Spinal cord (tissue), 10 donors: ENCODE measurements around the gene KCNK10. TPM values are rescaled to one million over a fixed set of nuclear protein-coding genes. Genes with fewer than 3 reads are reported as not detected.

ENCODE experiments used
- DNase-seq, 6 donors: peaks; one replicate each; pipeline versions ENCODE4 v3.0.0 to v3.0.0-alpha.2; 2013 to 2015; ENCODE audit warnings: low spot score in 6 of 6, low read depth in 4 of 6
- H3K27ac ChIP-seq: one replicate; pipeline ENCODE4 v1.5.1; 2013; ENCODE audit warnings: low read depth, low read length, control low read depth
- H3K27me3 ChIP-seq: one replicate; pipeline ENCODE4 v1.6.1; 2013; ENCODE audit warnings: low read length; ENCODE audit not compliant: control insufficient read depth, insufficient read depth
- H3K36me3 ChIP-seq: one replicate; pipeline ENCODE4 v1.6.1; 2013; ENCODE audit warnings: low read length; ENCODE audit not compliant: control insufficient read depth, insufficient read depth
- H3K4me1 ChIP-seq: one replicate; pipeline ENCODE4 v1.6.1; 2013; ENCODE audit warnings: low read length; ENCODE audit not compliant: control insufficient read depth, insufficient read depth
- H3K4me3 ChIP-seq: one replicate; pipeline ENCODE4 v1.5.1; 2013; ENCODE audit warnings: low read depth, low read length, control low read depth
- H3K9me3 ChIP-seq: one replicate; pipeline ENCODE4 v1.6.1; 2013; ENCODE audit warnings: low read length; ENCODE audit not compliant: control insufficient read depth, insufficient read depth
- WGBS: methylation state at CpG from one replicate; pipeline ENCODE4 v1.1.5; 2013; ENCODE audit warnings: missing lambda C conversion rate; ENCODE audit not compliant: insufficient coverage; 5-methylcytosine and 5-hydroxymethylcytosine counted together
- polyA plus RNA-seq, 2 donors: library from polyadenylated mRNA; unstranded; fragments of 120-200 nt; gene quantifications; one replicate each; pipeline ENCODE4 v1.2.1, GENCODE V29; 2013; ENCODE audit not compliant: insufficient read length in 2 of 2
- total RNA-seq, 2 donors: library from RNA; depleted of rRNA in 1 of 2; stranded (reverse); fragments of 120-200 nt in 1 of 2; fragments of >200 nt in 1 of 2; gene quantifications; one replicate each; pipeline versions ENCODE4 v1.2.3 to v1.2.4, GENCODE V29; 2013 to 2014
- donor health status: healthy.

KCNK10 gene
- total and polyA plus RNA-seq, 4 donors = 6.2 to 15.3 (median 11.9) TPM

DNA sequence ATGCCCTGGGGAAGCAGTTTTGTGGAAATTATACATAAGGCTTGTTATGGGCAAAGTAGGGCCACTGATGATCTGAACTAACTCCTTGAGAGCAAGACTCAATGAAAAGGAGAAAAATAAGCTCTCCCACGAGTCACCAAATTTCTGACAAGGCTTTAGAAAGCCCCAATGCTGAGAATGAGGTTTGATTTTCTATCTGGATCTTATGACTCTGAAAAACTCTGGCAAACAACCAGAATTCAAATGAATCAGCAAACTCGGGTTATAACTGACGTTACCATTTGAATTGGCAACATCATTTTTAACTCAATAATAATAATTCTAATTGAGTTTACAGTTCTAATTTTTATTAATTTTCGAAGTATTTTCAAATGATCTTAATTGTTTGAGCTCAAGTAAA, 79.1 kb downstream of the KCNK10 start:
- H3K4me1 ChIP-seq = peaks cover 4% of the 10 kb centered on the region
- no peaks in the 10 kb centered on the region for H3K36me3 ChIP-seq
- no peaks in the 10 kb centered on the region for H3K27me3 ChIP-seq
- no peaks in the 10 kb centered on the region for H3K9me3 ChIP-seq
- WGBS = no CpG with 5 or more reads among the region's 4 CpGs
- no peak overlapping the region for H3K27ac ChIP-seq
- no peak for DNase-seq
- H3K4me3 ChIP-seq = no peak overlapping the region

DNA sequence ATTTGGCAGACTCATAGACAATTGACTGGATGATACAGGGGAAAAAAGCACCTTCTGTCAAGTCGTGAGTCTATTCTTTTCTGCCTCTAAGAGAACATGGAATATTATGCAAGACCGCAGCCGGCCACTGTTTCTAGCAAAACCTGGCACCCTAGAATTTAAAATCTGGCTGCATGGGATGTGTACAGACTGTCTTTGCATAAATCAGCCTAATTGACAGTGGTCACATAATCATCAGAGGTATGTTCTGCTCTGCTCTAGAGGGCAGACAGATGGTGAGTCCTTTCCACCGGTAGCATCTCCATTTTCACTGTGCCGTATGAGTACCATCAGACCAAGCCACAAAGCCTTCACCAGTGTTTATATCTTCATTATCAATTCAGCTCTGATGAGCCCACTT, 80.6 kb downstream of the KCNK10 start:
- Histone ChIP-seq H3K36me3 (no peaks in the 10 kb centered on the region), H3K4me3 (no peak overlapping the region), H3K27ac (no peak overlapping the region), H3K4me1 (peaks cover 4% of the 10 kb centered on the region), H3K27me3 (no peaks in the 10 kb centered on the region), H3K9me3 (no peaks in the 10 kb centered on the region)
- 82% methylated on average over 3 of the region's 5 CpGs for WGBS
- peak in 1 of 6 donors; percentile 24 for DNase-seq

DNA sequence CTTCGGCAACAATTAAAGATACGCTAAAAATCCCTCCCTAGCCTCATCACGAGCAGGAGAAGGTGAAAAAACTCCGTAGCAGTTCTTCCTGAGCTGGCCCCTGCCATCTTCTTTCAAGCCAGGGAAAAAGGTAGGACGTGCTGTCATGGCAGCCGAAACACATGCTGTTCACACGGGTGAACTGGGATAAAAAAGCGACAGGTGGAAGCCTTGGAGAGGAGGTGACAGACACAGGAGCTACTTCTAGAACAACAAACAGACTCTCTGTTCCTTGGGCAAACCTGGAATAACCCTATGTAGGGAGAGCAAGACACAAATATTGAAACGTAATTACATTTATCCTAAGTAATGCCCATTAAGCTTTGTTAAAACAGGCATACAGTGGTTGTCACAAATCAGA, 81.3 kb downstream of the KCNK10 start:
- Histone ChIP-seq H3K9me3 (no peaks in the 10 kb centered on the region), H3K4me1 (peaks cover 4% of the 10 kb centered on the region), H3K4me3 (no peak overlapping the region), H3K27me3 (no peaks in the 10 kb centered on the region), H3K27ac (no peak overlapping the region), H3K36me3 (no peaks in the 10 kb centered on the region)
- WGBS = 100% methylated on average over 5 of the region's 9 CpGs
- no peak for DNase-seq

DNA sequence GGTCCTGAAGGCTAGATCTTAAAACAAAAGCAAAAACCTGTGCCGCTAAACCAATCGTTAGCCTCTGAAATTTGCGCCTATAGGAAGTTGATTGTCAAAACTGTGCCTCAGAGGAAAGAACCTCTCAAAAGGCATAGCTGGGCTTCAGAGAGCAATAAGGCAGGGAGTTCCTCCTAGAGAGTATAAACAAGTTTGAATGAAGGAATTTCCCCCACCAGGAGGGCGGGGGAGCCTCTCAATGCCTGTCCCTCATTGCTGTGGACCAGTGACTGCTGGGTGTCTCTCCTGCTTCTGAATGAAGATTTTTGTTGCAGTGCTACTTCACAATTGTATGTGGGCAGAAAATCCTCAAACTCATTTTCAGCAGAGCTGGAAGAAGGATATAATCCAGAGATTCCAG, 88.6 kb downstream of the KCNK10 start:
- Histone ChIP-seq H3K27ac (no peak overlapping the region), H3K4me1 (no peaks in the 10 kb centered on the region), H3K4me3 (no peak overlapping the region), H3K27me3 (no peaks in the 10 kb centered on the region), H3K9me3 (peaks cover 3% of the 10 kb centered on the region), H3K36me3 (no peaks in the 10 kb centered on the region)
- no peak for DNase-seq
- WGBS = no CpG with 5 or more reads among the region's 4 CpGs

DNA sequence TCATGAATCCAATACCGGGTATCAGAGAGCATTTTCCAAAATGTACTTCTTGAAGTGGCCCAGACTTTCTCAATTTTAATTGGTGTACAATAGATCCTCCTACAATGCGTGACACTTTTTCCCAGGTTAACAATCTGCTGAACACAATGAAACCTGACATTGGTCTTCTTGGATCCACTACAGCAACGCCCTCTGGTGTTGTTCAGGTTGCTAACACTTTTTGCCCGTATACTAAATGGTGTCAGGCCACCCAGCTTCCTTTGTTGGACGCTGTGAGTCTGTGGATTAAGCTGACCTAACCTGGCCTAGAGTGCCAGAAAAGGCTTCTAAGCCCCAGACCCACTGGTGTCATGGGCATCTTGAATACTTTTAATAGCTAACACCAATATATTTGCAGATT, 89.2 kb downstream of the KCNK10 start:
- DNase-seq = peak in 1 of 6 donors; percentile 36
- 68% methylated on average over 5 of the region's 5 CpGs for WGBS
- Histone ChIP-seq H3K36me3 (no peaks in the 10 kb centered on the region), H3K9me3 (peaks cover 3% of the 10 kb centered on the region), H3K27me3 (no peaks in the 10 kb centered on the region), H3K4me1 (no peaks in the 10 kb centered on the region), H3K27ac (no peak overlapping the region), H3K4me3 (no peak overlapping the region)

DNA sequence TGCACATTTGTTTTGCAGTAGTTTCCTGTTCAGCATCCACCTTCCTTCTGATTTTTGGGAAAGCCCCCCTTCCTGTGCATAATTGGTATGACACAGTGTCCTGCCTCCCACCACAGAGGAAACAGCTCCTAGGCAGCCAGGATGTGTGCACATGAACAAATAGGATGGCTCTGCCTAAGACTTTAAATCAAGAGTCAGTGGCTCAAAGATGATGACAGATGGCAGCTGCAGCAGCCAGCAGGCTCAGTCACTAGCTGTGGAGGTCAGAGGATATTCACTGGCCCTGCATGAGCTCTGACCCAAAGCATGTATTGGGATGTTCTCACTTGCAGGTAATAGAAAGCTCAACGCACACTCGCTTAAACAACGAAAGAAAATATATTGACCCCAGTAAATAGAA, 90.3 kb downstream of the KCNK10 start:
- H3K36me3 ChIP-seq = no peaks in the 10 kb centered on the region
- WGBS = no CpG with 5 or more reads among the region's 3 CpGs
- no peaks in the 10 kb centered on the region for H3K4me1 ChIP-seq
- peak in 1 of 6 donors; percentile 21 for DNase-seq
- H3K4me3 ChIP-seq = no peak overlapping the region
- no peak overlapping the region for H3K27ac ChIP-seq
- peaks cover 3% of the 10 kb centered on the region for H3K9me3 ChIP-seq
- no peaks in the 10 kb centered on the region for H3K27me3 ChIP-seq

DNA sequence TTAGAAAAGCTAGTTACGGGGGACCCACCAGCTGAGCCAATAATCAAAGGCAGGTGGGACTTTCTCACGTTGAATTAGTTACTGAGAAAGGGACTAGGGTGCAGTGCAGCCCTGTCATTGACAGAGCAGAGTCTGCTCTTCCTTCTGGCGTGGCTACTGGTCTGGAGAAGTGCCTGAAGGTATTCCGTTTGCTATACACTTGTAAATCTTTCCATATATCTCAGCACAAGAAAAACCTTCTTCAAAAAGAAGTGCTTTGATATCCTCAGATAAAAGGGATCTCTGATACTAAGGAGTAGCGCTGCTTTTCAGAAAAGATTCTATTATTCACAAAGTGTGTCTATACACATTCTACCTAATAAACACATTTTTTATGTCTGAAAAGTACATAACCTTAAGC, 91.5 kb downstream of the KCNK10 start:
- Histone ChIP-seq H3K4me3 (no peak overlapping the region), H3K27ac (no peak overlapping the region), H3K27me3 (no peaks in the 10 kb centered on the region), H3K36me3 (no peaks in the 10 kb centered on the region), H3K4me1 (no peaks in the 10 kb centered on the region), H3K9me3 (peaks cover 3% of the 10 kb centered on the region)
- no peak for DNase-seq
- 64% methylated on average over 3 of the region's 5 CpGs for WGBS

DNA sequence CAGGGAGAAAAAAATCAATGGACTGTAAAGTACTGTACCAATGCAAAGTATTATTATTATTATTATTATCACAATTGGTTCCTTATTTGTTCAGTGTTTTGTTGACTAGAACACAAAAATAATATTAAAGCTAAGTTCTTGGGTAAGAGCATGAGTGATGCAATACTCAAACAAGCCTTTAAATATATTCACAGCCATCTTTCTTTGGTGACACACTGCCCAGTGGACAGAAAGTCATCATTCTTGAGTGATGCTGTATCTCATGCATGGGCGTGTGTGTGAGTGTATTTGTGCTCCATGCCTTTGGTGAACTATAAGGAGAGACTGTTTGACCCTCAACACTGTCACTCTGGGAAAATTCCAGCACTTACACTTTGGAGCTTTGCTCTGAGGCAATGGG, 93.6 kb downstream of the KCNK10 start:
- no peaks in the 10 kb centered on the region for H3K36me3 ChIP-seq
- H3K9me3 ChIP-seq = no peaks in the 10 kb centered on the region
- H3K4me3 ChIP-seq = no peak overlapping the region
- no peak overlapping the region for H3K27ac ChIP-seq
- no peak for DNase-seq
- H3K27me3 ChIP-seq = no peaks in the 10 kb centered on the region
- H3K4me1 ChIP-seq = peaks cover 3% of the 10 kb centered on the region
- WGBS = no CpG with 5 or more reads among the region's 1 CpG

DNA sequence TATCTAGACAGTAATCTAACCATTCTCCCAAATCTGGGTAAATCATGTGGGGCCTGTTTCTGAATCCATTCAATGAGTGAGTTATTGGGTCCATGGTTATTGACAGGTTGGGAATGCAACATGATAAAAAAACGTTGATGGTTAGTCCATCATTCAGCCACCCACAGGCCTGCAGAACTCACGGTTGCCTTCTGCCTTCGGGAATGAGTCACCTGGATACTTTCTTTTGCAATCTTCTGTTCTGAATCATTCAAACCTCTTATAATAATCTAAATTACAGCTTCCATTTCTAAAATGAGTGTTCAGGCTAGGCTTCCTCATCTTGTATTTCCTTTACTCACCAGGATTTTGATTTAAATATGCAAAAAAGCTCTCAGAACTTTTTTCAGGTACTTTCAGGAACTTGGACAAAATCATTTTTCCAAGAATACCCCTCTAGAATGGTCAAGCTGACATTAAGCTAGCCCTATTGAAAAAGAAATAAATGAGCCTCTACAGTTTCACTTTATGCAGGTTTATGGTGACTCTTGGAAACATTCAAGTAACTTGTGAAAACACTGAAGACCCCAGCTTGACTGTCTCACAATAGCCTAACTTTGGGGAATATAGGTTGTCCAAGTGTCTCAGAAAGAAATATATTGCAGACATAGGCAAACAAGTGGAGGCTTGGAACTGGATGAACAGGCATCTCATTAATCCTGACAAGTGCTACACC, 94.4 kb downstream of the KCNK10 start:
- no peak for DNase-seq
- no peaks in the 10 kb centered on the region for H3K36me3 ChIP-seq
- H3K4me1 ChIP-seq = peaks cover 3% of the 10 kb centered on the region
- no peak overlapping the region for H3K4me3 ChIP-seq
- no peaks in the 10 kb centered on the region for H3K27me3 ChIP-seq
- no peak overlapping the region for H3K27ac ChIP-seq
- WGBS = no CpG with 5 or more reads among the region's 3 CpGs
- no peaks in the 10 kb centered on the region for H3K9me3 ChIP-seq

DNA sequence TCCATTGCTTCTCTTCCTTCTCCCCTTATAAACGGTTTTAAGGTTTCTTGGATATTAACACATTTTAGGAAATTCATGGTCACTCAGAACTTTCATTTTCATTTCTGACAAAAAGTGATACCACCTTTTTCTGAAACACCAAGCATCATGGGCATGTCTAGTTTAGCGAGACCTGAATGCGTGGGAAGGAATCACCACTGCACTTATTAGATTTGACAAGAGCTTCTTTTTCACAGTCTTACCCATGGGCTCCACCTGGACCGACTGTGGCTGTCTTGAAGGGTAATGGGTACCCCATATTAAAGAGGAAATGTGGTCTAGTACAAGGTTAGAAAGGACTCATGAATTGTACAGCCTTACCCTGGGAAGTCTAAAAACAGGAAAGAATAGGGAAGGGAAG, 95.4 kb downstream of the KCNK10 start:
- WGBS = 100% methylated on average over 2 of the region's 4 CpGs
- Histone ChIP-seq H3K4me1 (peaks cover 3% of the 10 kb centered on the region), H3K9me3 (peaks cover 3% of the 10 kb centered on the region), H3K27me3 (no peaks in the 10 kb centered on the region), H3K36me3 (no peaks in the 10 kb centered on the region), H3K27ac (no peak overlapping the region), H3K4me3 (no peak overlapping the region)
- DNase-seq = no peak
